HFF-Myc (cell line): ENCODE measurements around the gene SEPTIN8.

Source experiments
- DNase-seq: peaks from one replicate; pipeline ENCODE4 v3.0.0-alpha.2; 2011; ENCODE audit warnings: low read depth; ENCODE audit errors: extremely low read depth
- H3K4me3 ChIP-seq: replicated peaks from 2 replicates; pipeline ENCODE4 v1.5.1; 2011; ENCODE audit warnings: low read depth, mild to moderate bottlenecking, control low read depth, low read length
- TF ChIP-seq, protein P1 (sequence below): IDR thresholded peaks from 2 replicates; pipeline ENCODE4 v1.5.1; 2012; ENCODE audit warnings: mild to moderate bottlenecking, low read depth, low read length, control low read depth; ENCODE audit errors: missing control alignments

SEPTIN8 gene

GRCh38 chr5:132765311-132766019 is 11.6 kb downstream of the SEPTIN8 start:
- TF ChIP-seq, protein P1, sequence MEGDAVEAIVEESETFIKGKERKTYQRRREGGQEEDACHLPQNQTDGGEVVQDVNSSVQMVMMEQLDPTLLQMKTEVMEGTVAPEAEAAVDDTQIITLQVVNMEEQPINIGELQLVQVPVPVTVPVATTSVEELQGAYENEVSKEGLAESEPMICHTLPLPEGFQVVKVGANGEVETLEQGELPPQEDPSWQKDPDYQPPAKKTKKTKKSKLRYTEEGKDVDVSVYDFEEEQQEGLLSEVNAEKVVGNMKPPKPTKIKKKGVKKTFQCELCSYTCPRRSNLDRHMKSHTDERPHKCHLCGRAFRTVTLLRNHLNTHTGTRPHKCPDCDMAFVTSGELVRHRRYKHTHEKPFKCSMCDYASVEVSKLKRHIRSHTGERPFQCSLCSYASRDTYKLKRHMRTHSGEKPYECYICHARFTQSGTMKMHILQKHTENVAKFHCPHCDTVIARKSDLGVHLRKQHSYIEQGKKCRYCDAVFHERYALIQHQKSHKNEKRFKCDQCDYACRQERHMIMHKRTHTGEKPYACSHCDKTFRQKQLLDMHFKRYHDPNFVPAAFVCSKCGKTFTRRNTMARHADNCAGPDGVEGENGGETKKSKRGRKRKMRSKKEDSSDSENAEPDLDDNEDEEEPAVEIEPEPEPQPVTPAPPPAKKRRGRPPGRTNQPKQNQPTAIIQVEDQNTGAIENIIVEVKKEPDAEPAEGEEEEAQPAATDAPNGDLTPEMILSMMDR, result no peak
- H3K4me3 ChIP-seq, result no peak overlapping the region
- DNase-seq, result no peak

- H3K4me3 ChIP-seq, result no peak overlapping the region
- TF ChIP-seq, protein P1, result no peak
- DNase-seq, result no peak
Measured at GRCh38 chr5:132764671-132765238, 12.3 kb downstream of the SEPTIN8 start.

DNA sequence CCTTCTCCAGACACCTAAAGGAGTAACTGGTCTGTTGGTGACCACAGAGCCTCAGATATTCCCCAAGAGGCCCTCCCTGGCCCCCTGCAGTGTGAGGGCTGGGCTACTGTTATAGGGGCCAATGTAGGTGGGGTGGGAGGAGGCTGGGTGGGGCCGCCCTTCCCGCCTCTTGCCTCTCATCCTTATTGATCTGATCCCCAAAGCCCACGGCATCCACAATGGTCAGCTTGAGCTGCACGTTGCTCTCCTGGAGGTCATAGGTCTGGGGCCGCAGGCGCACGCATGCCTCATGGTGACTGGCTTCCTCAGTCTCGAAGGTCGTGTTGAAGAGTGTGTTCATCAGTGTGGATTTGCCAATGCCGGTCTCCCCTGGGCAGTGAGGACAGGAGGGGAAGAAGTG is 13.0 kb downstream of the SEPTIN8 start:
- TF ChIP-seq, protein P1, result no peak
- no peak overlapping the region for H3K4me3 ChIP-seq
- no peak for DNase-seq

DNA sequence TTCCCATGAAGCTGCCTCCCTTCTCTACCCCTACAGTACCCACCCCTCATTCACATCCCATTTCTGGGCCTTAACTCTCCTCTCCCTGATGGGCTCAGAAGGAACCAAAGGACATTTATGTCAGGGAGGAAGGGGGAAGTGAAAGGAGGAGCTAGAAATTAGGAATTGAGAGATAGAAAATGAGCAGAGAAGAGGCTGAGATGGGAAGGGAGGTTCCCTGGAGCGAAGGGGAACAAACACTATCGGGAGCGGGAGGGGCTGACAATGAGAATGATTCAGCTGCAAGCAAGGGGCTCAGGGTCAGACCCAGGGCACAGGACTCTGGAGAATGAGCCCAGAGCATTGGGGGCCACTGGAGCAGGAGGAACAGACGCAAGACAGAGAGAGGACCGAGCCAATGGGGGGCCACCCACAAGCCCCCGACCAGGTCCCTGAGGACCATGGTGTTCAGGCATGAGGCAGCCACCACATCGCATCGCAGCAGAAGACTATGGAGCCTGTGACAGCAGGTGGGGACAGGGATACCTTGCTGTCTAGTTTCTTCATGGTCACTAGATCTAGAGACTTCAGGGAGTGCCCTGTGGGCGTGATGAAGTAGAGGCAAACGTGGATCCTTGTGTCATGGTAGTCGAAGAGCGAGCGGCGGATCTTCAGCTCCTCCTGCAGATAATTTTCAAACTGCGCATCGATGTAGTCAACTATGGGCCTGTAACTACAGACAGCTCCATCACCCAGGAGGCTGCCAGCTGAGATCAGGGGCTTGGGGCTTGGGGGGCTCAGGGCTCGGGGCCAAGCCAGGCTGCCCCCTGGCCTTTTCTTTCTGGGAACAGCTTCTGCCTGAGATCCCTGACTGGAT is 13.6 kb downstream of the SEPTIN8 start:
- no peak overlapping the region for H3K4me3 ChIP-seq

DNA sequence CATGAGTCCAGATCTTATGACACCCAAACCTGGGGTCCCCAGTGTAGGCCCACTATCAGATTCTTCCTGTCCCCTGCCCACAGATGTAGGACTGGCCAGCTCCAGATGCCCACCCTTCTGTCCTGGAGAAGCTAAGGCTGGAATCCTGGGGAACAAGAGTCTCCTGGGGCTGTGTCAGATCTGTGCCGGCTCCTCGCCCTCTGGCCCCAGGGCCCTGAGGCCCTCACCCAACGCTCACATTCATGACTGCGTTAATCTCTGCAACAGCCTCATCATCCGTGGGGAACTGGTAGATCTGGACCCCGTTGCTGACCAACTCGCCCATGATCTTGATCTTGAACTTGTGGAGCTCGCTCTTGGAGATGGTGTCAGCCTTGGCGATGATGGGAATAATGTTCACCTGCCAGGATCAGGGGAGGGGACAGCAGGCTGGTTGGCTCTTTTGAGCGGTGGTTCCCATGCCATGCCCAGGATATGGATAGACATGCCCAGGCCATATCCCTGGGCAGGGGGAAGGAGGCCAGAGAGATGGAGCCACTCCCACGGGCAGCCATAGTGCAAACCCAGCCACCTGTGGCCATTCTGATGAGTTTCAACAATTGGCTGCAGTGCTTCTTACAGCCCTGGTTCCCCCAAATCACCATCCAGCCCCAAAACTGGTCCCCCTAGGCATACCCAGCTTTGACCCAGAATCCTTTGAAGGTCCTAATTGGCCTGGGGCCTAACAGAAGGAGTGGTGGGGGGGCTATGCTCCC is 14.6 kb downstream of the SEPTIN8 start:
- DNase-seq, result no peak
- H3K4me3 ChIP-seq, result no peak overlapping the region
- TF ChIP-seq, protein P1, result no peak

More for the DNA sequence above, 13.6 kb downstream of the SEPTIN8 start:
- TF ChIP-seq, protein P1, result no peak
- DNase-seq, result no peak
